Stimulated activated CD8-positive, alpha-beta memory T cell treated with anti-CD3 and anti-CD28 coated beads, Interleukin-7, amount 100 ng/mL, for 1 hour (primary cell): ENCODE data around the gene USP36.
A peak's percentile ranks its signal among the peaks of the same experiment; 100 is the strongest.
"Not testable (repeated sequence)": the region's sequence is repeated elsewhere in the genome, so short reads cannot be mapped to it uniquely, and the experiment has no call there.

Experiments used
- DNase-seq, 2 donors: peaks; one replicate each; pipeline ENCODE4 v3.0.0-alpha.2; 2020; ENCODE audit warnings: low read depth in 2 of 2

USP36 gene

GRCh38 chr17:78767806-78768205, 72.8 kb downstream of the USP36 start:
- no peak for DNase-seq

GRCh38 chr17:78766743-78767294, 73.8 kb downstream of the USP36 start:
- no peak for DNase-seq

- no peak for DNase-seq
Observed at GRCh38 chr17:78766225-78766624, 74.4 kb downstream of the USP36 start.

- DNase-seq = no peak
Observed at GRCh38 chr17:78765821-78766220, 74.8 kb downstream of the USP36 start.

- DNase-seq = no peak
Observed at GRCh38 chr17:78764871-78765270, 75.7 kb downstream of the USP36 start.

GRCh38 chr17:78763561-78763960, 77.1 kb downstream of the USP36 start:
- DNase-seq = no peak

GRCh38 chr17:78761789-78762406, 78.7 kb downstream of the USP36 start:
- DNase-seq = no peak

- no peak for DNase-seq
Observed at GRCh38 chr17:78759969-78760352, 80.7 kb downstream of the USP36 start.

GRCh38 chr17:78759203-78759968, 81.2 kb downstream of the USP36 start:
- DNase-seq = peak in 1 of 2 donors; percentile 54

- DNase-seq = no peak
Observed at GRCh38 chr17:78753316-78754250, 87.0 kb downstream of the USP36 start.

- DNase-seq = no peak
Observed at GRCh38 chr17:78751447-78752161, 89.0 kb downstream of the USP36 start.

- DNase-seq = not testable (repeated sequence)
Observed at GRCh38 chr17:78751000-78751399, 89.6 kb downstream of the USP36 start.

GRCh38 chr17:78748730-78749317, 91.8 kb downstream of the USP36 start:
- DNase-seq = peak; percentile 55 to 60

- DNase-seq = no peak
Observed at GRCh38 chr17:78748048-78748729, 92.4 kb downstream of the USP36 start.

- DNase-seq = no peak
Observed at GRCh38 chr17:78747488-78747887, 93.1 kb downstream of the USP36 start.

- no peak for DNase-seq
Observed at GRCh38 chr17:78746949-78747269, 93.7 kb downstream of the USP36 start.

GRCh38 chr17:78746263-78746948, 94.2 kb downstream of the USP36 start:
- DNase-seq = no peak
